IMR-90 (cell line): ENCODE measurements around the gene FADD. TPM values are rescaled to one million over a fixed set of nuclear protein-coding genes. Genes with fewer than 3 reads are reported as not detected.

Source experiments
- ATAC-seq: fragments of 200-7000 bp; cut with Tn5 transposase; 2 replicates; pipeline ENCODE4 v1.9.1; 2020; ENCODE audit warnings: low read depth, mild to moderate bottlenecking, moderate library complexity
- BruUV-seq: library from RNA; stranded (reverse); fragments of 400-500 nt; replicated peaks from 2 replicates; lab custom pipeline; 2021; lab: Mats Ljungman, UMichigan
- CTCF ChIA-PET: fragments of 300-600 bp; formaldehyde crosslinking; extraction: SDS; loops from one replicate; lab custom pipeline; 2021; ENCODE audit warnings: antibody characterized with exemption; lab: Yijun Ruan, JAX
- POLR2A ChIA-PET: fragments of 300-600 bp; sonication (Branson Sonifier 250); formaldehyde crosslinking; loops from one replicate; lab custom pipeline; 2022; ENCODE audit warnings: antibody characterized with exemption; ENCODE audit not compliant: unreplicated experiment; lab: Charles Lee
- DNase-seq: peaks from one replicate; pipeline ENCODE4 v3.0.0; 2013
- H2AFZ ChIP-seq: replicated peaks from 2 replicates; pipeline ENCODE3; 2013; ENCODE audit warnings: low read length, mild to moderate bottlenecking; ENCODE audit not compliant: poor library complexity
- H2AK5ac ChIP-seq: 2 replicates; pipeline ENCODE4 v1.6.1; 2013; ENCODE audit warnings: low read depth, low read length, inconsistent platforms
- H2AK9ac ChIP-seq: replicated peaks from 2 replicates; pipeline ENCODE3; 2013; ENCODE audit warnings: mild to moderate bottlenecking, low read depth, low read length, moderate library complexity; ENCODE audit not compliant: poor library complexity
- H2BK120ac ChIP-seq: 2 replicates; pipeline ENCODE4 v1.6.1; 2013; ENCODE audit warnings: low read depth, low read length, inconsistent platforms
- H2BK15ac ChIP-seq: 3 replicates; pipeline ENCODE4 v1.6.1; 2013; ENCODE audit warnings: low read depth, low read length, inconsistent platforms
- H2BK20ac ChIP-seq: 2 replicates; pipeline ENCODE4 v1.6.1; 2013; ENCODE audit warnings: low read depth, mild to moderate bottlenecking, inconsistent platforms, low read length, moderate library complexity
- H2BK5ac ChIP-seq: 2 replicates; pipeline ENCODE4 v1.6.1; 2013; ENCODE audit warnings: mild to moderate bottlenecking, low read depth, low read length, inconsistent platforms; ENCODE audit not compliant: poor library complexity, severe bottlenecking
- H3K14ac ChIP-seq: replicated peaks from 2 replicates; pipeline ENCODE4 v1.6.1; 2013; ENCODE audit warnings: low read depth, low read length, inconsistent platforms
- H3K18ac ChIP-seq: 2 replicates; pipeline ENCODE4 v1.6.1; 2013; ENCODE audit warnings: low read depth, low read length, control low read depth
- H3K23ac ChIP-seq: 2 replicates; pipeline ENCODE4 v1.6.1; 2013; ENCODE audit warnings: low read depth, low read length, inconsistent platforms
- H3K27ac ChIP-seq: 2 replicates; pipeline ENCODE4 v1.5.1; 2013; ENCODE audit warnings: mild to moderate bottlenecking, control low read depth, low read length; ENCODE audit not compliant: insufficient read depth
- H3K27me3 ChIP-seq: 2 replicates; pipeline ENCODE4 v1.6.1; 2013; ENCODE audit warnings: low read length; ENCODE audit not compliant: control insufficient read depth, insufficient read depth
- H3K36me3 ChIP-seq: 2 replicates; pipeline ENCODE4 v1.6.1; 2013; ENCODE audit warnings: low read length, mixed read lengths; ENCODE audit not compliant: control insufficient read depth, insufficient read depth
- H3K4ac ChIP-seq: 2 replicates; pipeline ENCODE4 v1.6.1; 2013; ENCODE audit warnings: low read depth, low read length, inconsistent platforms
- H3K4me1 ChIP-seq: 2 replicates; pipeline ENCODE4 v1.6.1; 2013; ENCODE audit warnings: low read length, mixed read lengths; ENCODE audit not compliant: control insufficient read depth, insufficient read depth
- H3K4me2 ChIP-seq: 2 replicates; pipeline ENCODE4 v1.6.1; 2013; ENCODE audit warnings: low read depth, mild to moderate bottlenecking, control low read depth, low read length, moderate library complexity
- H3K4me3 ChIP-seq: 2 replicates; pipeline ENCODE4 v1.5.1; 2013; ENCODE audit warnings: low read depth, mild to moderate bottlenecking, control low read depth, low read length, moderate library complexity; ENCODE audit not compliant: insufficient read depth
- H3K56ac ChIP-seq: 2 replicates; pipeline ENCODE4 v1.6.1; 2013; ENCODE audit warnings: low read length, inconsistent platforms; ENCODE audit not compliant: insufficient read depth; ENCODE audit errors: extremely low read depth
- H3K79me1 ChIP-seq, 2 experiments: 2 replicates each; pipeline ENCODE4 v1.6.1; 2013; ENCODE audit warnings: low read length in 2 of 2, inconsistent platforms in 1 of 2, low read depth in 1 of 2
- H3K9ac ChIP-seq: 2 replicates; pipeline ENCODE4 v1.6.1; 2013; ENCODE audit warnings: low read depth, low read length, control low read depth
- H3K9me1 ChIP-seq: 2 replicates; pipeline ENCODE4 v1.6.1; 2013; ENCODE audit warnings: low read length, inconsistent platforms; ENCODE audit not compliant: insufficient read depth
- H3K9me3 ChIP-seq: 2 replicates; pipeline ENCODE4 v1.6.1; 2013; ENCODE audit warnings: low read length; ENCODE audit not compliant: control insufficient read depth, insufficient read depth
- H4K20me1 ChIP-seq: 2 replicates; pipeline ENCODE4 v1.6.1; 2013; ENCODE audit warnings: low read length, inconsistent platforms; ENCODE audit not compliant: insufficient read depth
- H4K5ac ChIP-seq: 2 replicates; pipeline ENCODE4 v1.6.1; 2013; ENCODE audit warnings: mild to moderate bottlenecking, low read depth, low read length, control low read depth
- H4K8ac ChIP-seq, 2 experiments: 2 replicates each; pipeline ENCODE4 v1.6.1; 2013; ENCODE audit warnings: low read depth in 2 of 2, low read length in 2 of 2, control low read depth in 1 of 2, inconsistent platforms in 1 of 2
- H4K91ac ChIP-seq: 2 replicates; pipeline ENCODE4 v1.6.1; 2013; ENCODE audit warnings: low read depth, low read length, inconsistent platforms; ENCODE audit not compliant: insufficient read depth
- CEBPB ChIP-seq: IDR thresholded peaks from 2 replicates; pipeline ENCODE4 v1.6.1; 2012; ENCODE audit warnings: low read depth, low read length, improper control_type of control experiment
- MXI1 ChIP-seq: IDR thresholded peaks from 2 replicates; pipeline ENCODE4 v1.6.1; 2012; ENCODE audit warnings: low read depth, mild to moderate bottlenecking, low read length, moderate library complexity, borderline replicate concordance
- POLR2A ChIP-seq: IDR thresholded peaks from 2 replicates; pipeline ENCODE4 v1.6.1; 2012; ENCODE audit warnings: mild to moderate bottlenecking, low read depth, low read length
- RFX5 ChIP-seq: IDR thresholded peaks from 2 replicates; pipeline ENCODE4 v1.8.0; 2012; ENCODE audit warnings: low read depth, mild to moderate bottlenecking, low read length, moderate library complexity
- SMC3 ChIP-seq: fragments of 150-350 bp; IDR thresholded peaks from 2 replicates; pipeline ENCODE4 v1.6.1; 2016; ENCODE audit warnings: low read depth, mild to moderate bottlenecking, antibody characterized with exemption, low read length, moderate library complexity
- WGBS, 2 experiments: methylation state at CpG; one replicate each; pipeline versions ENCODE4 v1.1.5 to v1.1.7; 2013; ENCODE audit warnings: missing lambda C conversion rate in 2 of 2; ENCODE audit not compliant: insufficient read length in 1 of 2; ENCODE audit errors: extremely low coverage in 2 of 2; 5-methylcytosine and 5-hydroxymethylcytosine counted together
- dilution Hi-C: fragments of 300-500 bp; cut with HindIII; formaldehyde crosslinking; loops from one replicate; pipeline ENCODE4 v1.14.3; 2018; ENCODE audit warnings: low sequenced_read_pairs; ENCODE audit not compliant: unreplicated experiment
- in situ Hi-C: fragments of 300-500 bp; cut with MboI; formaldehyde crosslinking; loops from 3 replicates; pipeline ENCODE4 v1.14.3; 2019; ENCODE audit warnings: low sequenced_read_pairs, inconsistent platforms, mixed read lengths
- intact Hi-C: fragments of 100-400 bp; cut with micrococcal nuclease; formaldehyde crosslinking; loops from 2 replicates; pipeline ENCODE4 v1.10.0; 2022
- polyA plus RNA-seq, 3 experiments: library from polyadenylated mRNA; depleted of rRNA; stranded (reverse); fragments of >200 nt; gene quantifications; 2 replicates each; pipeline ENCODE4 v1.2.3, GENCODE V29; 2012; ENCODE audit warnings: low replicate concordance in 1 of 3
- total RNA-seq: library from RNA; depleted of rRNA; stranded (reverse); fragments of >200 nt; gene quantifications from 2 replicates; pipeline ENCODE4 v1.2.3, GENCODE V29; 2012
- TF ChIP-seq, protein P1 (sequence below): fragments of 150-350 bp; IDR thresholded peaks from 2 replicates; pipeline ENCODE4 v1.6.1; 2017; ENCODE audit warnings: mild to moderate bottlenecking, antibody characterized with exemption, low read length, low read depth

Gene FADD
- total and polyA plus RNA-seq, 2 of the 4 experiments (the other 2 are of a cell fraction) = 38.1 to 44.4 TPM

DNA sequence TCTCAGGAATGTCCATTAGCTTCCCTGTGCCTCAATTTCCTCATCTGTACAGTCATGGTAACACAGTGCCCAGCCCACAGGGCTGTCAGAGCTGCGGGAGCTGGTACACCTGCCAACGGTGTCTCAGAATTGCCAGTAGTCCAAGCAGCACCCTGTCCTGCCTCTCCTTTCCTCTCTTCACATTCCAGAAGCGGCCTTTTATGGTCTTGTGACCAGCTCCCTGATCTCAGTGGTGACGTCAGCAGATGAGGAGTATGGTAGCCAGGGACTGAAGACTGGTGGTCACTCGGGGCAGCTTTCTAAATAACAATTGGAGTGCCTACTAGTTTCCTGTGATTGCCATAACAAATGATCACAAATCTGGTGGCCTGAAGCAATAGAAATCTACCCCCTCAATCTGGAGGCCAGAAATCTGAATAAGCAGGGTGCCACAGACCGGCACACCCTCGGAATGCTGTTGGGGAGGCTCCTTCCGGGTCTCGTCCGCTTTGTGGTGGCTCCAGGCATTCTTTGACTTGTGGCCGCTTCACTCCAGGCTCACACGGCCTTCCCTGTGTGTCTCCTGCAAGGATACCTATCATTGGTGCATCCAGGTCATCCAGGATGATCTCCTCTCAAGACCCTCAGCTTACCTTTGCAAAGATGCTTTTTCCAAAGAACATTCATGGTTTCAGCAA lies 2.1 kb downstream of the FADD start:
- in situ Hi-C loops = no loop called here
- H3K9ac ChIP-seq = no peak overlapping the region

More for the DNA sequence above, 2.1 kb downstream of the FADD start:
- DNase-seq = peak; percentile 26
- Histone ChIP-seq H4K20me1 (peaks cover 64% of the 10 kb centered on the region), H4K91ac (no peak overlapping the region), H3K27ac (no peak overlapping the region; the same call in 1 of the 2 replicates), H3K23ac (peak overlapping the region; percentile 29; the same call in 1 of the 2 replicates), H2AK9ac (peak overlapping the region; percentile 31), H2BK15ac (no peak overlapping the region), H3K9me3 (no peaks in the 10 kb centered on the region), H2AFZ (no peak overlapping the region), H2BK120ac (no peak overlapping the region), H3K79me1 (peaks cover 22 to 69% of the 10 kb centered on the region in 2 experiments; a peak in 3 of 4 replicates), H3K27me3 (no peaks in the 10 kb centered on the region), H3K4me2 (peak overlapping the region; percentile 98), H4K8ac (peak overlapping the region in 1 of 2 experiments; percentile 1; a peak in 1 of 4 replicates), H2BK20ac (no peak overlapping the region), H3K18ac (no peak overlapping the region), H2AK5ac (peak overlapping the region; percentile 54), H3K56ac (0 out of 2 replicates have a peak overlapping the region, but pooled peaks have one; percentile 5), H2BK5ac (no peak overlapping the region), H3K4me1 (peaks cover 3% of the 10 kb centered on the region; the same call in 1 of the 2 replicates), H3K4me3 (no peak overlapping the region), H3K36me3 (peaks cover 39% of the 10 kb centered on the region), H4K5ac (no peak overlapping the region), H3K9me1 (peaks cover 22% of the 10 kb centered on the region), H3K14ac (peak overlapping the region; percentile 99; the same call in 1 of the 2 replicates), H3K4ac (peak overlapping the region; percentile 9; the same call in 1 of the 2 replicates)
- ATAC-seq = no peak
- POLR2A ChIA-PET = interaction anchor here (0.5 kb wide), 1 partner anchor 201 kb away, joined by 9 read pairs; no protein-coding TSS in a partner anchor
- dilution Hi-C loops (no loop called here), intact Hi-C loops (loop anchor here (10.0 kb wide), 1 partner anchor 120 kb away; no protein-coding TSS in a partner anchor)
- 100% methylated on average over 3 of the region's 12 CpGs; no CpG with 5 or more reads in 1 of the 2 experiments for WGBS, 2 experiments
- TF ChIP-seq MXI1 (no peak), POLR2A (no peak), RFX5 (no peak), SMC3 (no peak), CEBPB (no peak)
- TF ChIP-seq, protein P1, sequence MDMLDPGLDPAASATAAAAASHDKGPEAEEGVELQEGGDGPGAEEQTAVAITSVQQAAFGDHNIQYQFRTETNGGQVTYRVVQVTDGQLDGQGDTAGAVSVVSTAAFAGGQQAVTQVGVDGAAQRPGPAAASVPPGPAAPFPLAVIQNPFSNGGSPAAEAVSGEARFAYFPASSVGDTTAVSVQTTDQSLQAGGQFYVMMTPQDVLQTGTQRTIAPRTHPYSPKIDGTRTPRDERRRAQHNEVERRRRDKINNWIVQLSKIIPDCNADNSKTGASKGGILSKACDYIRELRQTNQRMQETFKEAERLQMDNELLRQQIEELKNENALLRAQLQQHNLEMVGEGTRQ = no peak
- BruUV-seq = no TSS peak
- CTCF ChIA-PET = no interaction called here
